HL-60 (cell line): Measurements from ENCODE around the gene EML6.

Experiments
- GABPA ChIP-seq: IDR thresholded peaks from 2 replicates; pipeline ENCODE4 v1.6.1; 2012; ENCODE audit warnings: low read depth
- POLR2AphosphoS5 ChIP-seq: IDR thresholded peaks from 2 replicates; pipeline ENCODE4 v1.6.1; 2012; ENCODE audit warnings: low read depth
- TF ChIP-seq, protein P1 (sequence below): IDR thresholded peaks from one replicate; pipeline ENCODE4 v1.5.1; 2011; ENCODE audit warnings: low read length, control low read depth, inconsistent platforms; ENCODE audit not compliant: insufficient read depth
- TF ChIP-seq, protein P2 (sequence below): IDR thresholded peaks from 2 replicates; pipeline ENCODE4 v1.6.1; 2012; ENCODE audit warnings: low read depth; ENCODE audit not compliant: insufficient replicate concordance

DNA sequence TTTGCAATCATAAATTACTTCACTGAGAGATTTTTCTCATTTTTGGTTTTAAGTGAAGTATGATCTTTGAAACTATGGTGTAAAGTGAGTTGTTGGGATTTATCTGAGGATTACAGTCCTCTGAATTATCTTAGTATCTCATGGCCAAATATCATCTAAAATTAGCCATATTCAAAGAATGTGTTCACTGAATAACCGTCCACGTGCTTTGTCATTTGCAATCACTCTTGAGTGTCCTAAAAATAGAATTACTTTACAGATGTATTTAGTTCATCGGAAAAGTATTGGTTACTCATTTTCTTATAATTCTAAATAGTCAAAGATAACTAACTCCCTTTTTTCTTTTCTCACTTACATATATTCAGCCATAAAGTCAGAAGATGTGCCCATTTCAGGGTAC lies 185.5 kb downstream of the EML6 start:
- TF ChIP-seq, protein P1, sequence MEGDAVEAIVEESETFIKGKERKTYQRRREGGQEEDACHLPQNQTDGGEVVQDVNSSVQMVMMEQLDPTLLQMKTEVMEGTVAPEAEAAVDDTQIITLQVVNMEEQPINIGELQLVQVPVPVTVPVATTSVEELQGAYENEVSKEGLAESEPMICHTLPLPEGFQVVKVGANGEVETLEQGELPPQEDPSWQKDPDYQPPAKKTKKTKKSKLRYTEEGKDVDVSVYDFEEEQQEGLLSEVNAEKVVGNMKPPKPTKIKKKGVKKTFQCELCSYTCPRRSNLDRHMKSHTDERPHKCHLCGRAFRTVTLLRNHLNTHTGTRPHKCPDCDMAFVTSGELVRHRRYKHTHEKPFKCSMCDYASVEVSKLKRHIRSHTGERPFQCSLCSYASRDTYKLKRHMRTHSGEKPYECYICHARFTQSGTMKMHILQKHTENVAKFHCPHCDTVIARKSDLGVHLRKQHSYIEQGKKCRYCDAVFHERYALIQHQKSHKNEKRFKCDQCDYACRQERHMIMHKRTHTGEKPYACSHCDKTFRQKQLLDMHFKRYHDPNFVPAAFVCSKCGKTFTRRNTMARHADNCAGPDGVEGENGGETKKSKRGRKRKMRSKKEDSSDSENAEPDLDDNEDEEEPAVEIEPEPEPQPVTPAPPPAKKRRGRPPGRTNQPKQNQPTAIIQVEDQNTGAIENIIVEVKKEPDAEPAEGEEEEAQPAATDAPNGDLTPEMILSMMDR, result no peak
- TF ChIP-seq, protein P2, sequence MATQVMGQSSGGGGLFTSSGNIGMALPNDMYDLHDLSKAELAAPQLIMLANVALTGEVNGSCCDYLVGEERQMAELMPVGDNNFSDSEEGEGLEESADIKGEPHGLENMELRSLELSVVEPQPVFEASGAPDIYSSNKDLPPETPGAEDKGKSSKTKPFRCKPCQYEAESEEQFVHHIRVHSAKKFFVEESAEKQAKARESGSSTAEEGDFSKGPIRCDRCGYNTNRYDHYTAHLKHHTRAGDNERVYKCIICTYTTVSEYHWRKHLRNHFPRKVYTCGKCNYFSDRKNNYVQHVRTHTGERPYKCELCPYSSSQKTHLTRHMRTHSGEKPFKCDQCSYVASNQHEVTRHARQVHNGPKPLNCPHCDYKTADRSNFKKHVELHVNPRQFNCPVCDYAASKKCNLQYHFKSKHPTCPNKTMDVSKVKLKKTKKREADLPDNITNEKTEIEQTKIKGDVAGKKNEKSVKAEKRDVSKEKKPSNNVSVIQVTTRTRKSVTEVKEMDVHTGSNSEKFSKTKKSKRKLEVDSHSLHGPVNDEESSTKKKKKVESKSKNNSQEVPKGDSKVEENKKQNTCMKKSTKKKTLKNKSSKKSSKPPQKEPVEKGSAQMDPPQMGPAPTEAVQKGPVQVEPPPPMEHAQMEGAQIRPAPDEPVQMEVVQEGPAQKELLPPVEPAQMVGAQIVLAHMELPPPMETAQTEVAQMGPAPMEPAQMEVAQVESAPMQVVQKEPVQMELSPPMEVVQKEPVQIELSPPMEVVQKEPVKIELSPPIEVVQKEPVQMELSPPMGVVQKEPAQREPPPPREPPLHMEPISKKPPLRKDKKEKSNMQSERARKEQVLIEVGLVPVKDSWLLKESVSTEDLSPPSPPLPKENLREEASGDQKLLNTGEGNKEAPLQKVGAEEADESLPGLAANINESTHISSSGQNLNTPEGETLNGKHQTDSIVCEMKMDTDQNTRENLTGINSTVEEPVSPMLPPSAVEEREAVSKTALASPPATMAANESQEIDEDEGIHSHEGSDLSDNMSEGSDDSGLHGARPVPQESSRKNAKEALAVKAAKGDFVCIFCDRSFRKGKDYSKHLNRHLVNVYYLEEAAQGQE, result no peak
- no peak for TF ChIP-seq POLR2AphosphoS5
- no peak for TF ChIP-seq GABPA
